GM18507 (cell line): ENCODE results near the gene ENC1.
"Not testable (repeated sequence)": the region's sequence is repeated elsewhere in the genome, so short reads cannot be mapped to it uniquely, and the experiment has no call there.

Experiments
- DNase-seq: peaks from one replicate; pipeline ENCODE4 v3.0.0; 2011; ENCODE audit warnings: low read depth; ENCODE audit not compliant: insufficient read length; ENCODE audit errors: extremely low spot score
- FAIRE-seq: peaks from 2 replicates; lab custom pipeline; 2011; peaks lifted over from hg19 to GRCh38; lab: Jason Lieb, UNC

The ENC1 gene

DNA sequence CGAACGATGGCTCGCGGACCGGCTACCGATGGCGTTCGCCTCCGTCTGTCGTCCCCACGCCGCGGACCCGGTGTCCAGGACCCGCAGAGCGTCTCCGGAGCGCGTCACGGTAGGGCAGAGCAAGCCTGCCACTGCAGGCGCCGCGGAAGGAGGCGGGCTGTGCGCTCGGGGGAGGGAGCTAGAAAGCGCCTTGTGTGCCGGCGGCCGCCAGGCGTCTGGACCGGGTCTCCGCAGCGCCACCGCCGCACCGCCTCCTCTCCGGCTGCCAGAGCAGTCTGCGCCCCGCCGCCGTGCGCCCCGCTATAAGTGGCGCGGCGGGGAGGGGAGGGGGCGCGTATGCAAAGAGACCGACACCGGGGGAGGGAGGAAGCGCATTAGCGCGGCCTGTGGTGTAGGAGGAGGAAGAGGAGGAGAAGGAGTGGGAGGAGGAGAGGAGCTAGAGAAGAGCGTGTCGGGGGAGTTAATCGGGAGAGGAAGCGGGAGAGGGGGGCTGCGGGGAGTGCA lies at the start of gene ENC1:
TSS of gene ENC1 (minus strand) at position 279 of the 504 bp plus-strand sequence. CDS start 4,243 bp downstream, outside the sequence.
- peak; percentile 81 for FAIRE-seq
- DNase-seq, result no peak

DNA sequence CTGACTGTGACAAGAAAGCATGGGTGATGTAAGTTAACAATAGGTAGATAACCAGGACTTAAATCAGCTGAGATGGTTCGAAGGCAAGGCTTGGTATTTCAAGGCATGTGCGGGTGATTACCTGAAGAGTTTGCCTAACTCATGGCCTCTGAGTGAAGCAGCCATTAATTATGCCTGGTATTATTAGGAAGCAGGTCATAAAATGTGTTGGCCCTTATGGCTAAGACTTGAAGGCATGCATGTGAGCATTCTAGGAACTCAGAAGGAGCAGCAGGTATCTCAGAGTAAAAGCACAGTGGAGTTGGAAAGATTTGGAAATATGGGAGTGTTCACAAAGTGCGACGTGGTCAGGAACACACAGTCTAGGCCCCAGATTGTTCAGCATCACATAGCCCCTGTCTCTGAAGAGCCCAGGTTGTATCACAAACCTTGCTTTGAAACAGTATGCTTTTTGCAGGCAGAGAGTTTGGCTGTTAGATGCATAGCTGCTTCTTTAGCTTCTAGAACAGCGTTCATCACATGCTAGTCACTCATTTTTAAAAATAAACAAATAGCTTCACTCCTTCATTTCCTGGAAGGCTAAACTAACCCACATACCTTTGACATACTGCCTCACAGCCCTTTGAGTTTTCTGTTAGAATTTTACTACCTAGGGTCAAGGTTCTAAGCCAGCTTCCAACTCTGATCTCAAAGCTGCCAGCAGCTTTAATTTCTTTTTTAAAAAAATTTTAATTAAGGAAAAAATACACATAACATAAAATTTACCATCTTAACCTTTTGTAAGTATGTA lies 46.6 kb upstream of the ENC1 start:
- FAIRE-seq (no peak), DNase-seq (no peak)

- DNase-seq (no peak), FAIRE-seq (peak; percentile 76)
These were observed 45.6 kb upstream of the ENC1 start for GRCh38 chr5:74685979-74686631.

- DNase-seq, result peak; percentile 54
- FAIRE-seq, result peak; percentile 73
These were observed 44.6 kb upstream of the ENC1 start, which contains the start of gene HEXB for GRCh38 chr5:74684900-74685851. Gene HEXB, plus strand, starts transcription at chr5:74685233. Its CDS starts 28 bp downstream, at chr5:74685261.

GRCh38 chr5:74679966-74680365 lies 39.4 kb upstream of the ENC1 start:
- FAIRE-seq, result no peak
- DNase-seq, result no peak

GRCh38 chr5:74679300-74679699 lies 38.8 kb upstream of the ENC1 start:
- not testable (repeated sequence) for DNase-seq, FAIRE-seq

DNA sequence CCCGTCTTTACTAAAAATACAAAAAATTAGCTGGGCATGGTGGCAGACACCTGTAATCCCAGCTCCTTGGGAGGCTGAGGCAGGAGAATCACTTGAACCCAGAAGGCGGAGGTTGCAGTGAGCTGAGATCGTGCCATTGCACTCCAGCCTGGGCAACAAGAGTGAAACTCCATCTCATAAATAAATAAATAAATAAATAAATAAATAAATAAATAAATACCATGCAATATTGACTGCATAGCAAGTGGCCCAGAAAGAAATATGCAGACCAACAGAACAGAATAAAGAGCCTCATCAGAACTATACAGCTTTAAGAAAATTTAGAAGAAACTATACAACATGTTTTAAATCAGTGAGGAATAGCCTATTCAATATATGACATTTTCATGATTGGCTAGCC lies 37.6 kb upstream of the ENC1 start:
- not testable (repeated sequence) for FAIRE-seq, DNase-seq

- FAIRE-seq, DNase-seq: not testable (repeated sequence)
These were observed 35.9 kb upstream of the ENC1 start for GRCh38 chr5:74676466-74676865.

- FAIRE-seq (no peak), DNase-seq (no peak)
These were observed 32.7 kb upstream of the ENC1 start for GRCh38 chr5:74673011-74673790.

DNA sequence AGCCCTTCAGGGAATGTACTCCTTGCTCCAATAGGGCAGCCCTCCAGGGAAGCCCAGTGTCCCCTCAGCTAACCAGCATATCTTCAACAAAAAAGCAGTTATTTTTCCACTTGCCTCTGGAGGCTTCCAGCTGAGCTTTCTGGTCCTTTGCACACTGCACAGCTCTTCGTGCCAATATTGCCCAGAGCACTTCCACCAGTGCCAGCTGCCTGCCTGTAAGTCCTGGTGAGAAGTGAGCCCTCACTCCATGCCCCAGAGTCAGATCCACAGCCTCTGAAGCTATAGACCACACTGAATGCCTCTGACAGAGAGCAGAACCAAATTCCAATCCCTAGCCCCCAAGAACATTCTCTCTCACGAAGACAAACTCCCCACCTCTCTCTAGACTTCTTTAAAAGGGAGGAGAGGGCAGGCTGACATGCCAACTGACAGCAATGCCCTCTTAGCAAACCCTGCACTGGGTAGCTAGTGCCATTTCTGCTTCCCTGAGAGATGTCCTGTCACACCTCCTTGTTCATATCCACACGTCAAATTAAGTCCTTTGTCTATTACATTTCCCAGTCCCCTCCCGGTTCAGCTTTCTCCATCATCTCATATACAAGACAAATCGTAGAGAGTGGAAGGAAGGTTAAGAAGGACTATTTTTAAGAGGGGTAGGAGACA lies 31.8 kb upstream of the ENC1 start:
- DNase-seq, result no peak
- FAIRE-seq, result no peak

- FAIRE-seq, result no peak
- no peak for DNase-seq
These were observed 30.0 kb upstream of the ENC1 start for GRCh38 chr5:74670396-74671038.

- no peak for FAIRE-seq
- DNase-seq, result no peak
These were observed 29.3 kb upstream of the ENC1 start for GRCh38 chr5:74669821-74670220.

GRCh38 chr5:74667396-74667795 lies 26.9 kb upstream of the ENC1 start:
- no peak for DNase-seq
- FAIRE-seq, result no peak

GRCh38 chr5:74665816-74666215 lies 25.3 kb upstream of the ENC1 start:
- DNase-seq (no peak), FAIRE-seq (no peak)

- no peak for FAIRE-seq
These were observed 24.7 kb upstream of the ENC1 start for GRCh38 chr5:74665273-74665672.

GRCh38 chr5:74664551-74664950 lies 24.0 kb upstream of the ENC1 start:
- DNase-seq, result no peak
- FAIRE-seq, result no peak

More at GRCh38 chr5:74665273-74665672, 24.7 kb upstream of the ENC1 start:
- no peak for DNase-seq

GRCh38 chr5:74660873-74661272 lies 20.3 kb upstream of the ENC1 start:
- FAIRE-seq, result no peak
- DNase-seq, result no peak

- FAIRE-seq (no peak), DNase-seq (no peak)
These were observed 19.6 kb upstream of the ENC1 start for GRCh38 chr5:74660140-74660539.
